ENCODE data around the gene PAPPA.

Gene PAPPA

GRCh38 chr9:116355153-116355921 lies 201.7 kb downstream of the PAPPA start:
- Histone ChIP-seq H3K79me2 (ENCODE audit: insufficient read depth, low read length) (no peaks in the 10 kb centered on the region), H3K27me3 (ENCODE audit: insufficient read depth, low read length, poor library complexity, severe bottlenecking) (no peaks in the 10 kb centered on the region), H3K4me2 (ENCODE audit: low read depth, low read length, poor library complexity, severe bottlenecking) (no peak overlapping the region), H3K36me3 (ENCODE audit: insufficient read depth, low read length) (no peaks in the 10 kb centered on the region), H3K9me2 (replicated peaks; ENCODE audit: low read depth, low read length) (no peaks in the 10 kb centered on the region), H2AFZ (ENCODE audit: low read length) (no peak overlapping the region), H3K9ac (ENCODE audit: low read depth, low read length, poor library complexity, severe bottlenecking) (no peak overlapping the region), H3K4me3 (ENCODE audit: low read length, poor library complexity, severe bottlenecking) (no peak overlapping the region), H3F3A (ENCODE audit: low read depth) (no peaks in the 10 kb centered on the region), H3K4me1 (ENCODE audit: insufficient read depth, low read length, poor library complexity, severe bottlenecking) (no peaks in the 10 kb centered on the region), H4K20me1 (ENCODE audit: insufficient read depth, low read length, poor library complexity, severe bottlenecking) (no peaks in the 10 kb centered on the region), H3K9me3 (ENCODE audit: insufficient read depth, low read depth, low read length) (peaks cover 3% of the 10 kb centered on the region; the same call in 1 of the 2 replicates)
- TF ChIP-seq, protein P1, sequence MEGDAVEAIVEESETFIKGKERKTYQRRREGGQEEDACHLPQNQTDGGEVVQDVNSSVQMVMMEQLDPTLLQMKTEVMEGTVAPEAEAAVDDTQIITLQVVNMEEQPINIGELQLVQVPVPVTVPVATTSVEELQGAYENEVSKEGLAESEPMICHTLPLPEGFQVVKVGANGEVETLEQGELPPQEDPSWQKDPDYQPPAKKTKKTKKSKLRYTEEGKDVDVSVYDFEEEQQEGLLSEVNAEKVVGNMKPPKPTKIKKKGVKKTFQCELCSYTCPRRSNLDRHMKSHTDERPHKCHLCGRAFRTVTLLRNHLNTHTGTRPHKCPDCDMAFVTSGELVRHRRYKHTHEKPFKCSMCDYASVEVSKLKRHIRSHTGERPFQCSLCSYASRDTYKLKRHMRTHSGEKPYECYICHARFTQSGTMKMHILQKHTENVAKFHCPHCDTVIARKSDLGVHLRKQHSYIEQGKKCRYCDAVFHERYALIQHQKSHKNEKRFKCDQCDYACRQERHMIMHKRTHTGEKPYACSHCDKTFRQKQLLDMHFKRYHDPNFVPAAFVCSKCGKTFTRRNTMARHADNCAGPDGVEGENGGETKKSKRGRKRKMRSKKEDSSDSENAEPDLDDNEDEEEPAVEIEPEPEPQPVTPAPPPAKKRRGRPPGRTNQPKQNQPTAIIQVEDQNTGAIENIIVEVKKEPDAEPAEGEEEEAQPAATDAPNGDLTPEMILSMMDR (conservative IDR thresholded peaks at IDR 0.05; ENCODE audit: low read length), result no peak
- TF ChIP-seq EZH2phosphoT487 (IDR thresholded peaks at IDR 0.05; ENCODE audit: borderline replicate concordance), result no peak

DNA sequence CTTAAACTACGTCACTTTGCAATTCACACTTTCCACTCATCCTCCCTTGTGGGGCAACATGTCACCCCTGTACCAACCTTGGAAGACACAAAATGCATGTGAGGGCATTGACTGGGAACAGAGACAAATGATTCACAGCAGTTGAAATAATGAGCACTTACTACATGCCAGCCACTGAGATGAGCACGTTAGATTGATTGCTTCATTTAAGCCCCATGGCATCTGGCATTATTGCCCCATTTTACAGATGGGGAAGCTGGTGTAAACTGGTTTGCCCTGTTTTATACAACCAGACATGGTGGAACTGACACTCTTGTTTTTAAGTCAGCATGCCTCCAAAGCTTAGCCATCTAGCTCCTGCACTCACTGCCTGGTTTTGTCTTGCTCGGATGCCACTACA lies 204.7 kb downstream of the PAPPA start:
- H3K36me3 ChIP-seq (ENCODE audit: insufficient read depth, low read length), result no peaks in the 10 kb centered on the region
- no peaks in the 10 kb centered on the region for H3K9me2 ChIP-seq (replicated peaks; ENCODE audit: low read depth, low read length)
- H3K79me2 ChIP-seq (ENCODE audit: insufficient read depth, low read length), result no peaks in the 10 kb centered on the region

GRCh38 chr9:116360016-116360415 lies 206.4 kb downstream of the PAPPA start:
- H3K36me3 ChIP-seq (ENCODE audit: insufficient read depth, low read length), result no peaks in the 10 kb centered on the region

More for the DNA sequence above, 204.7 kb downstream of the PAPPA start:
- Histone ChIP-seq H3F3A (ENCODE audit: low read depth) (no peaks in the 10 kb centered on the region), H3K4me1 (ENCODE audit: insufficient read depth, low read length, poor library complexity, severe bottlenecking) (no peaks in the 10 kb centered on the region), H3K27me3 (ENCODE audit: insufficient read depth, low read length, poor library complexity, severe bottlenecking) (no peaks in the 10 kb centered on the region), H3K4me3 (ENCODE audit: low read length, poor library complexity, severe bottlenecking) (no peak overlapping the region), H3K9ac (ENCODE audit: low read depth, low read length, poor library complexity, severe bottlenecking) (no peak overlapping the region), H4K20me1 (ENCODE audit: insufficient read depth, low read length, poor library complexity, severe bottlenecking) (no peaks in the 10 kb centered on the region), H2AFZ (ENCODE audit: low read length) (no peak overlapping the region), H3K9me3 (ENCODE audit: insufficient read depth, low read depth, low read length) (0 out of 2 replicates have a peak, but pooled peaks cover 3% of the 10 kb centered on the region), H3K4me2 (ENCODE audit: low read depth, low read length, poor library complexity, severe bottlenecking) (no peak overlapping the region)
- TF ChIP-seq, protein P1 (conservative IDR thresholded peaks at IDR 0.05; ENCODE audit: low read length), result no peak
- TF ChIP-seq EZH2phosphoT487 (IDR thresholded peaks at IDR 0.05; ENCODE audit: borderline replicate concordance), result no peak

More at GRCh38 chr9:116360016-116360415, 206.4 kb downstream of the PAPPA start:
- no peaks in the 10 kb centered on the region for H3K79me2 ChIP-seq (ENCODE audit: insufficient read depth, low read length)
- no peaks in the 10 kb centered on the region for H3F3A ChIP-seq (ENCODE audit: low read depth)
- H4K20me1 ChIP-seq (ENCODE audit: insufficient read depth, low read length, poor library complexity, severe bottlenecking), result no peaks in the 10 kb centered on the region
- H3K4me1 ChIP-seq (ENCODE audit: insufficient read depth, low read length, poor library complexity, severe bottlenecking), result no peaks in the 10 kb centered on the region
- no peaks in the 10 kb centered on the region for H3K27me3 ChIP-seq (ENCODE audit: insufficient read depth, low read length, poor library complexity, severe bottlenecking)
- H3K4me3 ChIP-seq (ENCODE audit: low read length, poor library complexity, severe bottlenecking), result no peak overlapping the region
- TF ChIP-seq, protein P1 (conservative IDR thresholded peaks at IDR 0.05; ENCODE audit: low read length), result no peak
- TF ChIP-seq EZH2phosphoT487 (IDR thresholded peaks at IDR 0.05; ENCODE audit: borderline replicate concordance), result no peak
- H2AFZ ChIP-seq (ENCODE audit: low read length), result no peak overlapping the region
- H3K9me2 ChIP-seq (replicated peaks; ENCODE audit: low read depth, low read length), result no peaks in the 10 kb centered on the region
- H3K9ac ChIP-seq (ENCODE audit: low read depth, low read length, poor library complexity, severe bottlenecking), result no peak overlapping the region
- H3K9me3 ChIP-seq (ENCODE audit: insufficient read depth, low read depth, low read length), result 0 out of 2 replicates have a peak, but pooled peaks cover 3% of the 10 kb centered on the region
- no peak overlapping the region for H3K4me2 ChIP-seq (ENCODE audit: low read depth, low read length, poor library complexity, severe bottlenecking)
